H9 (cell line): ENCODE data around the gene UFC1. TPM values are rescaled to one million over a fixed set of nuclear protein-coding genes. Genes with fewer than 3 reads are reported as not detected.
A peak's percentile ranks its signal among the peaks of the same experiment; 100 is the strongest.

Experiments
- DNase-seq: peaks from one replicate; pipeline ENCODE4 v3.0.0-alpha.2; 2017
- H2AFZ ChIP-seq: one replicate; pipeline ENCODE4 v1.6.1; 2013; ENCODE audit warnings: mild to moderate bottlenecking, low read length, control low read depth, moderate library complexity
- H2AK5ac ChIP-seq: 2 replicates; pipeline ENCODE4 v1.6.1; 2013; ENCODE audit warnings: low read length, control low read depth, mixed read lengths; ENCODE audit not compliant: insufficient read length
- H2BK120ac ChIP-seq: one replicate; pipeline ENCODE4 v1.6.1; 2013; ENCODE audit warnings: low read depth, mild to moderate bottlenecking, low read length, control low read depth, inconsistent platforms; ENCODE audit not compliant: poor library complexity, severe bottlenecking
- H2BK12ac ChIP-seq: 2 replicates; pipeline ENCODE4 v1.6.1; 2013; ENCODE audit warnings: low read length, control low read depth, mixed read lengths, low read depth; ENCODE audit not compliant: insufficient read length
- H2BK15ac ChIP-seq: 2 replicates; pipeline ENCODE4 v1.6.1; 2013; ENCODE audit warnings: low read depth, low read length, control low read depth
- H2BK20ac ChIP-seq: one replicate; pipeline ENCODE4 v1.6.1; 2013; ENCODE audit warnings: low read depth, mild to moderate bottlenecking, low read length, control low read depth, inconsistent platforms; ENCODE audit not compliant: poor library complexity, severe bottlenecking
- H2BK5ac ChIP-seq: 2 replicates; pipeline ENCODE4 v1.6.1; 2013; ENCODE audit warnings: low read length, control low read depth, mixed read lengths; ENCODE audit not compliant: insufficient read length
- H3K14ac ChIP-seq: 2 replicates; pipeline ENCODE4 v1.6.1; 2013; ENCODE audit warnings: low read length, control low read depth; ENCODE audit not compliant: insufficient read depth
- H3K18ac ChIP-seq: 2 replicates; pipeline ENCODE4 v1.6.1; 2013; ENCODE audit warnings: low read depth, mild to moderate bottlenecking, mixed read lengths, low read length, control low read depth; ENCODE audit not compliant: insufficient read length
- H3K23ac ChIP-seq: 2 replicates; pipeline ENCODE4 v1.6.1; 2013; ENCODE audit warnings: low read length, control low read depth, mixed read lengths, low read depth; ENCODE audit not compliant: insufficient read length
- H3K23me2 ChIP-seq: 2 replicates; pipeline ENCODE4 v1.6.1; 2013; ENCODE audit warnings: low read depth, mild to moderate bottlenecking, mixed read lengths, low read length, control low read depth; ENCODE audit not compliant: insufficient read length, poor library complexity, severe bottlenecking
- H3K27ac ChIP-seq: 2 replicates; pipeline ENCODE4 v1.5.1; 2013; ENCODE audit warnings: low read length, control low read depth, mixed read lengths, low read depth; ENCODE audit not compliant: insufficient read length
- H3K27me3 ChIP-seq: 2 replicates; pipeline ENCODE4 v1.6.1; 2013; ENCODE audit warnings: low read length, control low read depth, inconsistent platforms; ENCODE audit not compliant: insufficient read depth
- H3K4ac ChIP-seq: 2 replicates; pipeline ENCODE4 v1.6.1; 2013; ENCODE audit warnings: low read depth, mild to moderate bottlenecking, control low read depth, inconsistent platforms, low read length, moderate library complexity
- H3K4me1 ChIP-seq: 2 replicates; pipeline ENCODE4 v1.6.1; 2013; ENCODE audit warnings: low read length, control low read depth, inconsistent platforms; ENCODE audit not compliant: insufficient read depth
- H3K4me2 ChIP-seq: 2 replicates; pipeline ENCODE4 v1.6.1; 2013; ENCODE audit warnings: low read length, control low read depth, mixed read lengths; ENCODE audit not compliant: insufficient read length, insufficient read depth
- H3K56ac ChIP-seq: 2 replicates; pipeline ENCODE4 v1.6.1; 2013; ENCODE audit warnings: low read depth, mild to moderate bottlenecking, mixed read lengths, low read length, control low read depth; ENCODE audit not compliant: insufficient read length
- H3K79me1 ChIP-seq: 2 replicates; pipeline ENCODE4 v1.6.1; 2013; ENCODE audit warnings: low read depth, mild to moderate bottlenecking, moderate library complexity, low read length, control low read depth, inconsistent platforms; ENCODE audit not compliant: insufficient read depth, poor library complexity, severe bottlenecking
- H3K79me2 ChIP-seq: 2 replicates; pipeline ENCODE4 v1.6.1; 2013; ENCODE audit warnings: low read length, control low read depth, inconsistent platforms; ENCODE audit not compliant: insufficient read depth
- H3K9ac ChIP-seq: 2 replicates; pipeline ENCODE4 v1.6.1; 2013; ENCODE audit warnings: low read length, control low read depth, mixed read lengths; ENCODE audit not compliant: insufficient read length; ENCODE audit errors: extremely low read depth
- H3K9me3 ChIP-seq: one replicate; pipeline ENCODE4 v1.6.1; 2013; ENCODE audit warnings: low read depth, low read length, inconsistent platforms; ENCODE audit not compliant: control insufficient read depth
- H3T11ph ChIP-seq: one replicate; pipeline ENCODE4 v1.6.1; 2013; ENCODE audit warnings: mild to moderate bottlenecking, low read length, control low read depth, inconsistent platforms
- H4K20me1 ChIP-seq: one replicate; pipeline ENCODE4 v1.6.1; 2013; ENCODE audit not compliant: control insufficient read depth, insufficient read length, insufficient read depth
- H4K5ac ChIP-seq: 2 replicates; pipeline ENCODE4 v1.6.1; 2013; ENCODE audit warnings: low read depth, mild to moderate bottlenecking, mixed read lengths, low read length, control low read depth; ENCODE audit not compliant: insufficient read length
- H4K8ac ChIP-seq: replicated peaks from 2 replicates; pipeline ENCODE4 v1.6.1; 2013; ENCODE audit warnings: low read length, control low read depth, mixed read lengths, low read depth; ENCODE audit not compliant: insufficient read length
- H4K91ac ChIP-seq: 2 replicates; pipeline ENCODE4 v1.6.1; 2013; ENCODE audit warnings: low read depth, mild to moderate bottlenecking, moderate library complexity, mixed read lengths, low read length, control low read depth; ENCODE audit not compliant: insufficient read length
- H3K27ac Mint-ChIP-seq, 3 experiments: 2 replicates in 2 of 3; 3 replicates in 1 of 3; pipeline ENCODE4 v1.8.0; 2020 to 2021; ENCODE audit warnings: mixed read lengths in 3 of 3, mild to moderate bottlenecking in 1 of 3, moderate library complexity in 1 of 3
- H3K27me3 Mint-ChIP-seq: 2 replicates; pipeline ENCODE4 v1.8.0; 2021; ENCODE audit warnings: low read depth, mild to moderate bottlenecking, moderate library complexity, mixed read lengths
- H3K36me3 Mint-ChIP-seq, 3 experiments: 2 replicates in 2 of 3; 3 replicates in 1 of 3; pipeline ENCODE4 v1.8.0; 2020 to 2021; ENCODE audit warnings: low read depth in 3 of 3, mixed read lengths in 3 of 3; ENCODE audit not compliant: insufficient read depth in 1 of 3
- H3K4me1 Mint-ChIP-seq, 2 experiments: 2 replicates each; pipeline ENCODE4 v1.8.0; 2020; ENCODE audit warnings: mixed read lengths in 2 of 2
- H3K4me3 Mint-ChIP-seq, 2 experiments: 2 replicates in 1 of 2; 3 replicates in 1 of 2; pipeline ENCODE4 v1.8.0; 2020 to 2021; ENCODE audit warnings: mild to moderate bottlenecking in 2 of 2, mixed read lengths in 2 of 2, moderate library complexity in 1 of 2
- H3K9me3 Mint-ChIP-seq, 2 experiments: 2 replicates in 1 of 2; 3 replicates in 1 of 2; pipeline ENCODE4 v1.8.0; 2020; ENCODE audit warnings: mild to moderate bottlenecking in 2 of 2, mixed read lengths in 2 of 2, moderate library complexity in 1 of 2
- WGBS: extraction: QIAGEN DNeasy Blood & Tissue Kit; methylation state at CpG from one replicate; pipeline ENCODE4 v1.1.7; 2013; ENCODE audit warnings: missing lambda C conversion rate, low lambda C conversion rate, mixed read lengths; ENCODE audit not compliant: insufficient read length; ENCODE audit errors: extremely low coverage; 5-methylcytosine and 5-hydroxymethylcytosine counted together
- total RNA-seq: library from RNA; stranded (reverse); gene quantifications from 2 replicates; pipeline ENCODE4 v1.2.1, GENCODE V29; 2021
- TF ChIP-seq, protein P1 (sequence below): fragments of 200-600 bp; sonication (generic); conservative IDR thresholded peaks from 3 replicates; pipeline ENCODE4 v1.8.0; 2021; ENCODE audit warnings: antibody characterized with exemption, mild to moderate bottlenecking

UFC1 gene
- total RNA-seq, 1 experiment from 2014 or later = 93.4 TPM

- H3K4me3 Mint-ChIP-seq = 0 out of 5 replicates have a peak overlapping the region, but pooled peaks of 1 of the 2 experiments have one; percentile 49
- H3K9ac ChIP-seq = no peak overlapping the region
- no peak overlapping the region for H4K91ac ChIP-seq
- H3K79me2 ChIP-seq = no peaks in the 10 kb centered on the region
- H3K14ac ChIP-seq = no peak overlapping the region
- no peaks in the 10 kb centered on the region for H3K79me1 ChIP-seq
- H2BK15ac ChIP-seq = no peak overlapping the region
- no peaks in the 10 kb centered on the region; a peak in 1 of 5 replicates for H3K9me3 Mint-ChIP-seq
- no peak overlapping the region for H2AFZ ChIP-seq
- H3K4me2 ChIP-seq = no peak overlapping the region
- peaks cover 51 to 54% of the 10 kb centered on the region in 2 experiments for H3K4me1 Mint-ChIP-seq
- no peak overlapping the region for H4K8ac ChIP-seq
- TF ChIP-seq, protein P1, sequence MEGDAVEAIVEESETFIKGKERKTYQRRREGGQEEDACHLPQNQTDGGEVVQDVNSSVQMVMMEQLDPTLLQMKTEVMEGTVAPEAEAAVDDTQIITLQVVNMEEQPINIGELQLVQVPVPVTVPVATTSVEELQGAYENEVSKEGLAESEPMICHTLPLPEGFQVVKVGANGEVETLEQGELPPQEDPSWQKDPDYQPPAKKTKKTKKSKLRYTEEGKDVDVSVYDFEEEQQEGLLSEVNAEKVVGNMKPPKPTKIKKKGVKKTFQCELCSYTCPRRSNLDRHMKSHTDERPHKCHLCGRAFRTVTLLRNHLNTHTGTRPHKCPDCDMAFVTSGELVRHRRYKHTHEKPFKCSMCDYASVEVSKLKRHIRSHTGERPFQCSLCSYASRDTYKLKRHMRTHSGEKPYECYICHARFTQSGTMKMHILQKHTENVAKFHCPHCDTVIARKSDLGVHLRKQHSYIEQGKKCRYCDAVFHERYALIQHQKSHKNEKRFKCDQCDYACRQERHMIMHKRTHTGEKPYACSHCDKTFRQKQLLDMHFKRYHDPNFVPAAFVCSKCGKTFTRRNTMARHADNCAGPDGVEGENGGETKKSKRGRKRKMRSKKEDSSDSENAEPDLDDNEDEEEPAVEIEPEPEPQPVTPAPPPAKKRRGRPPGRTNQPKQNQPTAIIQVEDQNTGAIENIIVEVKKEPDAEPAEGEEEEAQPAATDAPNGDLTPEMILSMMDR = no peak
- H3K27me3 Mint-ChIP-seq = no peaks in the 10 kb centered on the region
- peaks cover 0 to 29% (median 16%) of the 10 kb centered on the region in 3 experiments; a peak in 4 of 7 replicates for H3K36me3 Mint-ChIP-seq
- H2BK120ac ChIP-seq = no peak overlapping the region
- H2BK12ac ChIP-seq = no peak overlapping the region
- no peak overlapping the region for H3T11ph ChIP-seq
- H3K27ac ChIP-seq = no peak overlapping the region
- DNase-seq = no peak
- H2BK5ac ChIP-seq = no peak overlapping the region
- no peak overlapping the region for H2AK5ac ChIP-seq
- H2BK20ac ChIP-seq = no peak overlapping the region
- H3K4me1 ChIP-seq = peaks cover 21% of the 10 kb centered on the region
- H3K23me2 ChIP-seq = peaks cover 4% of the 10 kb centered on the region
- no peak overlapping the region for H4K5ac ChIP-seq
- no peaks in the 10 kb centered on the region for H4K20me1 ChIP-seq
- H3K4ac ChIP-seq = no peak overlapping the region
- H3K27me3 ChIP-seq = no peaks in the 10 kb centered on the region
- H3K27ac Mint-ChIP-seq = peak overlapping the region in 1 of 3 experiments; percentile 95; a peak in 1 of 7 replicates
- no peaks in the 10 kb centered on the region for H3K9me3 ChIP-seq
- no peak overlapping the region for H3K18ac ChIP-seq
- H3K56ac ChIP-seq = no peak overlapping the region
- H3K23ac ChIP-seq = no peak overlapping the region
- WGBS = no CpG with 5 or more reads among the region's 7 CpGs
Measured at GRCh38 chr1:161196111-161196510, 42.3 kb downstream of the UFC1 start.
